NCI-H774 (cell line): Measurements from ENCODE around the gene USHBP1.
"Not testable (repeated sequence)": the region's sequence is repeated elsewhere in the genome, so short reads cannot be mapped to it uniquely, and the experiment has no call there.

ENCODE experiments used
- DNase-seq: peaks from one replicate; lab custom pipeline; 2025; lab: John Stamatoyannopoulos, UW

Gene USHBP1

GRCh38 chr19:17264641-17264979, at the start of gene USHBP1:
TSS of gene USHBP1 (minus strand) at chr19:17264745. CDS start at chr19:17264299, 446 bp downstream.
- no peak for DNase-seq

- DNase-seq: no peak
Observed at GRCh38 chr19:17314007-17314593, 49.6 kb upstream of the USHBP1 start.

GRCh38 chr19:17312189-17313113, 47.9 kb upstream of the USHBP1 start:
- DNase-seq: no peak

GRCh38 chr19:17311455-17312188, 47.1 kb upstream of the USHBP1 start:
- DNase-seq: no peak

- DNase-seq: no peak
Observed at GRCh38 chr19:17309965-17310461, 45.5 kb upstream of the USHBP1 start.

GRCh38 chr19:17309198-17309964, 44.8 kb upstream of the USHBP1 start, which contains the start of gene DDA1:
TSS of gene DDA1 (plus strand) at chr19:17309563. CDS start at chr19:17309655, 92 bp downstream.
- peak; percentile 99 for DNase-seq

- no peak for DNase-seq
Observed at GRCh38 chr19:17307876-17308377, 43.4 kb upstream of the USHBP1 start.

- DNase-seq: no peak
Observed at GRCh38 chr19:17306285-17306714, 41.8 kb upstream of the USHBP1 start.

GRCh38 chr19:17305517-17306284, 41.2 kb upstream of the USHBP1 start, which contains the start of gene MRPL34:
TSS of gene MRPL34 (plus strand) at chr19:17305872. CDS start at chr19:17305893, 21 bp downstream.
- DNase-seq: peak; percentile 98

- no peak for DNase-seq
Observed at GRCh38 chr19:17305216-17305516, 40.6 kb upstream of the USHBP1 start.

- no peak for DNase-seq
Observed at GRCh38 chr19:17304386-17305215, 40.1 kb upstream of the USHBP1 start.

- DNase-seq: no peak
Observed at GRCh38 chr19:17303940-17304267, 39.4 kb upstream of the USHBP1 start.

GRCh38 chr19:17303167-17303939, 38.8 kb upstream of the USHBP1 start, which contains the start of gene ABHD8:
TSS of gene ABHD8 (minus strand) at chr19:17303425. CDS start at chr19:17301616, 1,809 bp downstream.
- peak; percentile 96 for DNase-seq

- DNase-seq: no peak
Observed at GRCh38 chr19:17302391-17303166, 38.0 kb upstream of the USHBP1 start.

- no peak for DNase-seq
Observed at GRCh38 chr19:17300992-17301619, 36.6 kb upstream of the USHBP1 start.

- DNase-seq: no peak
Observed at GRCh38 chr19:17296976-17297375, 32.4 kb upstream of the USHBP1 start.

GRCh38 chr19:17296273-17296672, 31.7 kb upstream of the USHBP1 start:
- no peak for DNase-seq

- DNase-seq: not testable (repeated sequence)
Observed at GRCh38 chr19:17295551-17295950, 31.0 kb upstream of the USHBP1 start.
